Stimulated activated naive CD8-positive, alpha-beta T cell treated with anti-CD3 and anti-CD28 coated beads, Interleukin-15, Interleukin-2, amounts not matched to agents 100 U/mL and 50 U/mL, for 24 hours (primary cell): ENCODE data around the gene MLST8.

Experiments used
- ATAC-seq: fragments of 150-1000 bp; cut with Tn5 transposase; one replicate; pipeline ENCODE4 v1.10.0; 2021
- DNase-seq: peaks from one replicate; pipeline ENCODE4 v3.0.0; 2021

The MLST8 gene

GRCh38 chr16:2209258-2210008 lies 4.2 kb downstream of the MLST8 start:
- DNase-seq: no peak
- ATAC-seq: no peak

GRCh38 chr16:2210009-2210332 lies 4.7 kb downstream of the MLST8 start:
- ATAC-seq (no peak), DNase-seq (no peak)

- no peak for ATAC-seq
- DNase-seq: no peak
Observed at GRCh38 chr16:2210386-2211365, 5.4 kb downstream of the MLST8 start, which contains the start of gene BRICD5. TSS of gene BRICD5 (minus strand) at chr16:2210863. CDS start at chr16:2210833, 30 bp downstream.

GRCh38 chr16:2211923-2212347 lies 6.7 kb downstream of the MLST8 start:
- ATAC-seq: no peak
- no peak for DNase-seq

GRCh38 chr16:2212362-2213324 lies 7.4 kb downstream of the MLST8 start:
- DNase-seq (no peak), ATAC-seq (no peak)

- DNase-seq (no peak), ATAC-seq (no peak)
Observed at GRCh38 chr16:2213817-2214718, 8.8 kb downstream of the MLST8 start.

GRCh38 chr16:2214719-2214968 lies 9.4 kb downstream of the MLST8 start, which contains the start of gene PGP:
TSS of gene PGP (minus strand) at chr16:2214840. CDS start at chr16:2214777, 63 bp downstream.
- DNase-seq: no peak
- ATAC-seq: no peak

GRCh38 chr16:2216330-2216729 lies 11.1 kb downstream of the MLST8 start:
- DNase-seq (no peak), ATAC-seq (no peak)

GRCh38 chr16:2223221-2223941 lies 18.1 kb downstream of the MLST8 start, which contains the start of gene E4F1:
TSS of gene E4F1 (plus strand) at chr16:2223591. CDS start at chr16:2223614, 23 bp downstream.
- peak; percentile 100 for DNase-seq
- ATAC-seq: peak; percentile 99

GRCh38 chr16:2223942-2224486 lies 18.8 kb downstream of the MLST8 start:
- ATAC-seq: peak; percentile 4
- DNase-seq: peak; percentile 39

- DNase-seq (no peak), ATAC-seq (no peak)
Observed at GRCh38 chr16:2226245-2226793, 21.1 kb downstream of the MLST8 start.

GRCh38 chr16:2226918-2227317 lies 21.7 kb downstream of the MLST8 start:
- ATAC-seq: no peak
- no peak for DNase-seq

GRCh38 chr16:2228161-2228824 lies 23.0 kb downstream of the MLST8 start:
- DNase-seq (no peak), ATAC-seq (no peak)

- no peak for ATAC-seq
- no peak for DNase-seq
Observed at GRCh38 chr16:2229091-2229490, 23.8 kb downstream of the MLST8 start.

GRCh38 chr16:2229632-2230250 lies 24.5 kb downstream of the MLST8 start:
- DNase-seq: no peak

GRCh38 chr16:2230376-2230775 lies 25.1 kb downstream of the MLST8 start:
- no peak for ATAC-seq
- no peak for DNase-seq

More at GRCh38 chr16:2229632-2230250, 24.5 kb downstream of the MLST8 start:
- no peak for ATAC-seq

- DNase-seq (no peak), ATAC-seq (no peak)
Observed at GRCh38 chr16:2231016-2231931, 26.0 kb downstream of the MLST8 start.
